Natural killer cell (primary cell): ENCODE measurements around the gene CMTM4. TPM values are rescaled to one million over a fixed set of nuclear protein-coding genes. Genes with fewer than 3 reads are reported as not detected.
A peak's percentile ranks its signal among the peaks of the same experiment; 100 is the strongest.

Experiments
- ATAC-seq, 3 donors: fragments of 150-1000 bp in 2 of 3; fragments of 200-7000 bp in 1 of 3; cut with Tn5 transposase; 1 replicate in 1 of 3; 2 replicates in 2 of 3; pipeline ENCODE4 v1.10.0; 2021; ENCODE audit warnings: mild to moderate bottlenecking in 2 of 3, moderate library complexity in 2 of 3
- DNase-seq, 2 donors: peaks; one replicate each; pipeline versions ENCODE4 v3.0.0 to v3.0.0-alpha.2; 2013 to 2021; ENCODE audit warnings: mixed read lengths in 1 of 2
- H3K27ac ChIP-seq: one replicate; pipeline ENCODE4 v1.5.1; 2013; ENCODE audit warnings: mild to moderate bottlenecking, low read length
- H3K27me3 ChIP-seq: one replicate; pipeline ENCODE4 v1.6.1; 2013; ENCODE audit warnings: low read length; ENCODE audit not compliant: control insufficient read depth, insufficient read depth
- H3K36me3 ChIP-seq: one replicate; pipeline ENCODE4 v1.6.1; 2013; ENCODE audit warnings: low read length; ENCODE audit not compliant: control insufficient read depth, insufficient read depth
- H3K4me1 ChIP-seq: one replicate; pipeline ENCODE4 v1.6.1; 2013; ENCODE audit warnings: low read length; ENCODE audit not compliant: control insufficient read depth, insufficient read depth
- H3K4me3 ChIP-seq: one replicate; pipeline ENCODE4 v1.5.1; 2013; ENCODE audit warnings: low read length
- H3K9me3 ChIP-seq: one replicate; pipeline ENCODE4 v1.6.1; 2013; ENCODE audit warnings: low read length; ENCODE audit not compliant: control insufficient read depth, insufficient read depth
- H3K27ac Mint-ChIP-seq, 2 donors: one replicate each; pipeline ENCODE4 v1.8.0; 2022; ENCODE audit warnings: mild to moderate bottlenecking in 2 of 2, mixed read lengths in 2 of 2, moderate library complexity in 1 of 2
- H3K27me3 Mint-ChIP-seq, 2 donors: one replicate each; pipeline ENCODE4 v1.8.0; 2022; ENCODE audit warnings: low read depth in 2 of 2, mixed read lengths in 2 of 2
- H3K36me3 Mint-ChIP-seq: one replicate; pipeline ENCODE4 v1.8.0; 2022; ENCODE audit warnings: mixed read lengths
- H3K4me1 Mint-ChIP-seq, 2 donors: one replicate each; pipeline ENCODE4 v1.8.0; 2022; ENCODE audit warnings: mixed read lengths in 2 of 2
- H3K4me3 Mint-ChIP-seq: one replicate; pipeline ENCODE4 v1.8.0; 2022; ENCODE audit warnings: mild to moderate bottlenecking, moderate library complexity, mixed read lengths
- H3K9me3 Mint-ChIP-seq, 2 donors: one replicate each; pipeline ENCODE4 v1.8.0; 2022; ENCODE audit warnings: mixed read lengths in 2 of 2
- CTCF ChIP-seq: fragments of 200-600 bp; IDR thresholded peaks from one replicate; pipeline ENCODE4 v1.8.0; 2022; ENCODE audit warnings: antibody characterized with exemption
- WGBS: methylation state at CpG from one replicate; pipeline ENCODE4 v1.1.7; 2013; ENCODE audit warnings: missing lambda C conversion rate; ENCODE audit not compliant: insufficient coverage; 5-methylcytosine and 5-hydroxymethylcytosine counted together
- intact Hi-C: fragments of 100-400 bp; cut with micrococcal nuclease; formaldehyde crosslinking; loops from one replicate; pipeline ENCODE4 v1.14.2; 2022
- total RNA-seq, 4 donors: library from RNA; stranded (reverse); fragments of 120-200 nt in 1 of 4; gene quantifications; one replicate each; pipeline versions ENCODE4 v1.2.3 to v1.2.4, GENCODE V29; 2013 to 2022

CMTM4 gene
- total RNA-seq: 1 to 10 TPM in 1 of 3 donors, under 1 TPM in 2; 0.61 to 1.4 (median 0.85) TPM
- 1.2 TPM for total RNA-seq (2013)

DNA sequence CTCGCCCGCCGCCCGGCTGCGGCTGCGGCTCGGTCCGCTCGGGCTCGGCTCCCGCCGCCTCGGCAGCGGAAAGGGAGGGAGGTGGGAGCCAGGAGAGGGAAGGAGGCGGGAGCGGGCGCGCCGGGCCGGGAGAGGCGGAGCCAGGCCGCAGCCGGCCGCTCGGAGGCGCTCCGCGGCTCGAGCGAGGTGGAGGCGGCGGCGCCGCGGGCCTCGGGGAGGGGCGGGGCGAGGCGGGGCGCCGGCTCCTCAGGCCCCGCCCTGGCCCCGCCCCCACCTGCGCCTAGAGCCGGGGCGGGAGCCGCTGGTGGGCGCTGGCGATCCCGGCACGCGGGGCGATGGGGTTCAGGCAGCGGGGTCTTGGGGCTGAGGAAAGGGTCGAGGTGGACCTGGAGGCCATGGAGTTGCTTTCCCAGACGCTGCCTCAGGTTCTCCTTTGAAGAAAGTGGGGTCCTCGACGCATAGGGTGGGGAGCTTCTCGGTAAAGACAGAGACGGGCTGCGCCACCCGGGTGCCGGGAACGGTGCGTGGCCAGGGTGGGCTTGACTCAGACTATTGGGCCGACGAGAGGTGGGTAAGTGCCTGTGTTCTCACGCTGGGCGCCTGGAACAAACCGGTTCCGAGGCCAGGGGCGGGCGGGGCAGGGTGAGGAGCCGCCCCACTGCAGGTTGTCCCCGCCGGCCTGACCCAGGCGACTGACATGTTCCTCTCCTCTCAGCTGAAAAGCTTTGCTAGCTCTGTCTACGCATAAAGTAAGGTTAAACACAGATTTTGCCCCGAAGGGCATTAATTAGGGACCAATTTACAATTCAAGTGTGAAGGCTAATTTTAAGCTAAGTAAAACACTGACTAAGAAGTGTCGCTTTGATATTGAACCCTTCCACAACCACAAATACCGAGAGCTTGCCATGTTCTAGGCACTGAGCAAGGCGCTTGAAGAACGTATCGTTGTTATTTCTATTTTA is at the start of gene CMTM4:
CMTM4 (minus strand) TSS at position 75 of the 962 bp plus-strand sequence. CDS start 218 bp downstream, outside the sequence.
- H3K36me3 ChIP-seq: no peaks in the 10 kb centered on the region
- H3K9me3 Mint-ChIP-seq: no peaks in the 10 kb centered on the region
- no peaks in the 10 kb centered on the region for H3K36me3 Mint-ChIP-seq
- peaks cover 8 to 18% of the 10 kb centered on the region in 2 donors for H3K27me3 Mint-ChIP-seq
- H3K27ac Mint-ChIP-seq: peak within 1 kb of the TSS in 1 of 2 donors; percentile 52
- 5% methylated on average over 84 of the region's 84 CpGs for WGBS
- H3K4me3 Mint-ChIP-seq: peak within 1 kb of the TSS; percentile 85
- peaks cover 20% of the 10 kb centered on the region for H3K4me1 ChIP-seq
- no peak within 1 kb of the TSS for H3K27ac ChIP-seq
- intact Hi-C loops: no loop called here
- no peak for TF ChIP-seq CTCF
- peak within 1 kb of the TSS; percentile 63 for H3K4me3 ChIP-seq
- H3K27me3 ChIP-seq: peaks cover 5% of the 10 kb centered on the region
- no peaks in the 10 kb centered on the region for H3K9me3 ChIP-seq
- peak; percentile 96 to 98 (median 96) for ATAC-seq
- peak; percentile 67 to 91 for DNase-seq
- peaks cover 6 to 12% of the 10 kb centered on the region in 2 donors for H3K4me1 Mint-ChIP-seq

DNA sequence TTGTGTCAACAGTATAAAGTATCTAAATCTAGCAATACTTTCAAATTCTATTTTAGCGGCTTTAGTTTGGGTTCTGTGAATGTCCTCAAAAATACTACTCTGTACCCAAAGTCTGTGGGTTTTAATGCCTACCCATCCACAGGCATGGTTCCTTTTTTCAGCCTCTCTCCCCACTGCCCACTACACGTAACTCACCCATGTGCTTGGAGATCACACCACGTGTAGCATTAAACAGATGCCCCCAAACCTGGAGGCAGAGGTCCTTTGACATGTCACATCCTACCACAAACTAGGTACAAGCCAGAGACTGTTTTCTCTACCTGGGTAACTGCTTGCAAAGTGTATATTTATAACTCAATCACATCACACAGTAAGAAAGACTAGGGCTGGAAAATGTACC is 49.5 kb upstream of the CMTM4 start:
- no peak for DNase-seq
- H3K27me3 ChIP-seq: no peaks in the 10 kb centered on the region
- H3K27ac ChIP-seq: no peak overlapping the region
- intact Hi-C loops: no loop called here
- no peak for TF ChIP-seq CTCF
- peaks cover 40 to 45% of the 10 kb centered on the region in 2 donors for H3K4me1 Mint-ChIP-seq
- no peaks in the 10 kb centered on the region for H3K27me3 Mint-ChIP-seq
- H3K27ac Mint-ChIP-seq: peak overlapping the region; percentile 47 to 71
- peaks cover 27% of the 10 kb centered on the region for H3K4me1 ChIP-seq
- no peak overlapping the region for H3K4me3 ChIP-seq
- no peak overlapping the region for H3K4me3 Mint-ChIP-seq
- H3K9me3 Mint-ChIP-seq: no peaks in the 10 kb centered on the region
- 66% methylated on average over 3 of the region's 3 CpGs for WGBS
- no peaks in the 10 kb centered on the region for H3K9me3 ChIP-seq
- peaks cover 35% of the 10 kb centered on the region for H3K36me3 ChIP-seq
- H3K36me3 Mint-ChIP-seq: no peaks in the 10 kb centered on the region
- no peak for ATAC-seq

GRCh38 chr16:66741950-66742808 is 45.6 kb upstream of the CMTM4 start:
- peaks cover 54% of the 10 kb centered on the region for H3K36me3 ChIP-seq
- H3K4me3 ChIP-seq: no peak overlapping the region
- ATAC-seq (no peak), DNase-seq (no peak)
- Mint-ChIP-seq H3K4me1 (peaks cover 25 to 37% of the 10 kb centered on the region in 2 donors), H3K27me3 (no peaks in the 10 kb centered on the region), H3K9me3 (no peaks in the 10 kb centered on the region), H3K27ac (no peak overlapping the region), H3K36me3 (no peaks in the 10 kb centered on the region), H3K4me3 (no peak overlapping the region)
- peaks cover 10% of the 10 kb centered on the region for H3K4me1 ChIP-seq
- no peak for TF ChIP-seq CTCF
- no peaks in the 10 kb centered on the region for H3K27me3 ChIP-seq
- H3K27ac ChIP-seq: no peak overlapping the region
- intact Hi-C loops: loop anchor here (5.0 kb wide), 1 partner anchor 335 kb away; no protein-coding TSS in a partner anchor
- H3K9me3 ChIP-seq: no peaks in the 10 kb centered on the region
- WGBS: 92% methylated on average over 10 of the region's 10 CpGs
